Left ventricle myocardium inferior (tissue), 1 donor: ENCODE measurements around the gene BIRC3. TPM values are rescaled to one million over a fixed set of nuclear protein-coding genes. Genes with fewer than 3 reads are reported as not detected.
A peak's percentile ranks its signal among the peaks of the same experiment; 100 is the strongest.

ENCODE experiments used
- DNase-seq: peaks from one replicate; pipeline ENCODE4 v3.0.0-alpha.2; 2020
- H3K27ac ChIP-seq: fragments of 200-600 bp; replicated peaks from 2 replicates; pipeline ENCODE4 v1.8.0; 2021
- H3K27me3 ChIP-seq: fragments of 200-600 bp; 2 replicates; pipeline ENCODE4 v1.8.0; 2021; ENCODE audit warnings: low read depth
- H3K36me3 ChIP-seq: fragments of 200-600 bp; 2 replicates; pipeline ENCODE4 v1.8.0; 2021
- H3K4me1 ChIP-seq: fragments of 200-600 bp; 2 replicates; pipeline ENCODE4 v1.8.0; 2021
- H3K4me3 ChIP-seq: fragments of 200-600 bp; 2 replicates; pipeline ENCODE4 v1.8.0; 2021; ENCODE audit warnings: mild to moderate bottlenecking, moderate library complexity
- H3K9me3 ChIP-seq: fragments of 200-600 bp; replicated peaks from 2 replicates; pipeline ENCODE4 v1.8.0; 2021
- CTCF ChIP-seq: fragments of 200-600 bp; IDR thresholded peaks from 2 replicates; pipeline ENCODE4 v1.8.0; 2021; ENCODE audit warnings: antibody characterized with exemption, mild to moderate bottlenecking, borderline replicate concordance
- intact Hi-C: fragments of 100-400 bp; cut with micrococcal nuclease; formaldehyde crosslinking; loops from one replicate; pipeline ENCODE4 v1.11.0; 2022
- total RNA-seq: library from RNA; stranded (reverse); fragmentation: NEBNext Ultra II Directional; extraction: Animal tissue kit (Norgen Biotek cat#: 25700); gene quantifications from one replicate; pipeline ENCODE4 v1.2.1, GENCODE V29; 2021
- donor health status: DM: no; HTN: yes; CAD: no; lungs with severe emphysema.

The BIRC3 gene
- total RNA-seq, 1 donor from 2014 or later = 8.1 TPM

- peak overlapping the region; percentile 83 for H3K27ac ChIP-seq
- H3K4me3 ChIP-seq = no peak overlapping the region
- no peak for DNase-seq
- no peaks in the 10 kb centered on the region for H3K36me3 ChIP-seq
- intact Hi-C loops = no loop called here
- no peaks in the 10 kb centered on the region for H3K9me3 ChIP-seq
- peaks cover 34% of the 10 kb centered on the region for H3K4me1 ChIP-seq
- TF ChIP-seq CTCF = no peak
- H3K27me3 ChIP-seq = no peaks in the 10 kb centered on the region
These were observed 2.3 kb downstream of the BIRC3 start for GRCh38 chr11:102319544-102319943.

DNA sequence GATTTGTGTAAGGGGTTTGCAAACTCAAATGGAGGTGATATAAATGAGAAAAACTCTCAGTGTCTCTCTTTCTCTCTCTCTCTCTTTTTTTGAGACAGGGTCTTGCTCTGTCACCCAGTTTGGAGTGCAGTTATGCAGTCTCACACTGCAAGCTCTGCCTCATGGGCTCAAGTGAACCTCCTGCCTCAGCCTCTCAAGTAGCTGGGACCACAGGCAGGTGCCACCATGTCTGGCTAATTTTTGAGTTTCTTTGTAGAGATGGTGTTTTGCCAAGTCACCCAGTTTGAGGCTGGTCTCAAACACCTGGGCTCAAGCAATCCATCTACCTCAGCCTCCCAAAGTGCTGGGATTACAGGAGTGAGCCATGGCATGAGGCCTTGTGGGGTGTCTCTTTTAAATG, 2.9 kb downstream of the BIRC3 start:
- no peak overlapping the region for H3K4me3 ChIP-seq
- no peaks in the 10 kb centered on the region for H3K27me3 ChIP-seq
- intact Hi-C loops = no loop called here
- peak overlapping the region; percentile 83 for H3K27ac ChIP-seq
- no peak for DNase-seq
- TF ChIP-seq CTCF = no peak
- H3K4me1 ChIP-seq = peaks cover 34% of the 10 kb centered on the region
- H3K36me3 ChIP-seq = no peaks in the 10 kb centered on the region
- no peaks in the 10 kb centered on the region for H3K9me3 ChIP-seq

DNA sequence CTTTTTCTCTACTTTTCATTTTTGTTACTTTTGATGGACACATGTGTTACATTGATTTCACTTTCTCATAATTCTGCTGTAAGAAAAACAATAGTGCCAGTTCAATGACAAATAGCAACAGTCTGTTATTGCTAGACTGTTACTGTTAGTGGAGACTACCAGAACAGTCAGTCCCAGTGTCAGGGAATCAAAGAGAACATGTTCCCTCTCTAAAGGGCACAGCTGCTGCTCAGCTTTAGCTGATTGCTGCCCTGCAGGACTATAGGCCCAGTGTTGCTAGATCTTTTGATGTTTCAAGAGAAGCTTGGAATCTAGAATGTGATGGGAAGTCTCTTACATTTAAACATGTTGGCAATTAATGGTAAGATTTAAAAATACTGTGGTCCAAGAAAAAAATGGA, 3.4 kb downstream of the BIRC3 start:
- H3K36me3 ChIP-seq = no peaks in the 10 kb centered on the region
- TF ChIP-seq CTCF = no peak
- H3K4me3 ChIP-seq = no peak overlapping the region
- peak overlapping the region; percentile 83 for H3K27ac ChIP-seq
- no peaks in the 10 kb centered on the region for H3K9me3 ChIP-seq
- DNase-seq = no peak
- no peaks in the 10 kb centered on the region for H3K27me3 ChIP-seq
- H3K4me1 ChIP-seq = peaks cover 34% of the 10 kb centered on the region
- intact Hi-C loops = no loop called here

DNA sequence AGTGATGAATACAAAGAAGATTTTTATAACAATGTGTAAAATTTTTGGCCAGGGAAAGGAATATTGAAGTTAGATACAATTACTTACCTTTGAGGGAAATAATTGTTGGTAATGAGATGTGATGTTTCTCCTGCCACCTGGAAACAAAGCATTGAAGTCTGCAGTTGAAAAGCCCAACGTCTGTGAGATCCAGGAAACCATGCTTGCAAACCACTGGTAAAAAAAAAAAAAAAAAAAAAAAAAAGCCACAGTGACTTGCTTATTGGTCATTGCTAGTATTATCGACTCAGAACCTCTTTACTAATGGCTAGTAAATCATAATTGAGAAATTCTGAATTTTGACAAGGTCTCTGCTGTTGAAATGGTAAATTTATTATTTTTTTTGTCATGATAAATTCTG, 5.3 kb downstream of the BIRC3 start:
- H3K9me3 ChIP-seq = no peaks in the 10 kb centered on the region
- H3K36me3 ChIP-seq = peaks cover 17% of the 10 kb centered on the region
- TF ChIP-seq CTCF = no peak
- H3K27me3 ChIP-seq = no peaks in the 10 kb centered on the region
- H3K4me3 ChIP-seq = no peak overlapping the region
- intact Hi-C loops = no loop called here
- peaks cover 22% of the 10 kb centered on the region for H3K4me1 ChIP-seq
- no peak for DNase-seq
- no peak overlapping the region for H3K27ac ChIP-seq

DNA sequence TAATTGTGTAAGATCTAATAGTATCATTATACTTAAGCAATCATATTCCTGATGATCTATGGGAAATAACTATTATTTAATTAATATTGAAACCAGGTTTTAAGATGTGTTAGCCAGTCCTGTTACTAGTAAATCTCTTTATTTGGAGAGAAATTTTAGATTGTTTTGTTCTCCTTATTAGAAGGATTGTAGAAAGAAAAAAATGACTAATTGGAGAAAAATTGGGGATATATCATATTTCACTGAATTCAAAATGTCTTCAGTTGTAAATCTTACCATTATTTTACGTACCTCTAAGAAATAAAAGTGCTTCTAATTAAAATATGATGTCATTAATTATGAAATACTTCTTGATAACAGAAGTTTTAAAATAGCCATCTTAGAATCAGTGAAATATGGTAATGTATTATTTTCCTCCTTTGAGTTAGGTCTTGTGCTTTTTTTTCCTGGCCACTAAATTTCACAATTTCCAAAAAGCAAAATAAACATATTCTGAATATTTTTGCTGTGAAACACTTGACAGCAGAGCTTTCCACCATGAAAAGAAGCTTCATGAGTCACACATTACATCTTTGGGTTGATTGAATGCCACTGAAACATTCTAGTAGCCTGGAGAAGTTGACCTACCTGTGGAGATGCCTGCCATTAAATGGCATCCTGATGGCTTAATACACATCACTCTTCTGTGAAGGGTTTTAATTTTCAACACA, 6.4 kb downstream of the BIRC3 start:
- DNase-seq = no peak
- H3K4me3 ChIP-seq = no peak overlapping the region
- no peaks in the 10 kb centered on the region for H3K27me3 ChIP-seq
- intact Hi-C loops = no loop called here
- peaks cover 10% of the 10 kb centered on the region for H3K4me1 ChIP-seq
- no peak overlapping the region for H3K27ac ChIP-seq
- H3K9me3 ChIP-seq = no peaks in the 10 kb centered on the region
- TF ChIP-seq CTCF = no peak
- H3K36me3 ChIP-seq = peaks cover 17% of the 10 kb centered on the region
